PC-9 (cell line): Measurements from ENCODE around the gene BRIP1. TPM values are rescaled to one million over a fixed set of nuclear protein-coding genes. Genes with fewer than 3 reads are reported as not detected.
"Not testable (repeated sequence)": the region's sequence is repeated elsewhere in the genome, so short reads cannot be mapped to it uniquely, and the experiment has no call there.

ENCODE experiments used
- BruUV-seq: library from RNA; stranded (reverse); fragments of 400-500 nt; replicated peaks from 2 replicates; lab custom pipeline; 2021; lab: Mats Ljungman, UMichigan
- CTCF ChIA-PET: fragments of 300-600 bp; sonication (Branson Sonifier 250); formaldehyde crosslinking; loops from one replicate; lab custom pipeline; 2022; ENCODE audit warnings: antibody characterized with exemption; lab: Charles Lee
- POLR2A ChIA-PET: fragments of 300-600 bp; sonication (Branson Sonifier 250); formaldehyde crosslinking; loops from one replicate; lab custom pipeline; 2022; ENCODE audit warnings: antibody characterized with exemption; ENCODE audit not compliant: unreplicated experiment; lab: Charles Lee
- DNase-seq, 2 experiments: peaks; one replicate each; pipeline versions ENCODE4 v3.0.0 to v3.0.0-alpha.2; 2015 to 2022; ENCODE audit warnings: mixed read lengths in 1 of 2
- H2AFZ ChIP-seq: fragments of 200-600 bp; sonication (generic); 2 replicates; pipeline ENCODE4 v1.8.1; 2017; ENCODE audit warnings: antibody characterized with exemption
- H3F3A ChIP-seq: fragments of 200-600 bp; sonication (generic); 2 replicates; pipeline ENCODE4 v1.8.1; 2017; ENCODE audit warnings: antibody characterized with exemption, mild to moderate bottlenecking, low read depth; ENCODE audit not compliant: insufficient read depth
- H3K27ac ChIP-seq: fragments of 200-600 bp; sonication (generic); 2 replicates; pipeline ENCODE4 v1.6.1; 2016; ENCODE audit warnings: mixed run types
- H3K27me3 ChIP-seq: fragments of 200-600 bp; sonication (generic); 2 replicates; pipeline ENCODE4 v1.6.1; 2016; ENCODE audit warnings: low read depth, mixed run types; ENCODE audit not compliant: insufficient read depth
- H3K36me3 ChIP-seq: fragments of 200-600 bp; sonication (generic); 2 replicates; pipeline ENCODE4 v1.6.1; 2016; ENCODE audit warnings: low read depth, mixed run types
- H3K4me1 ChIP-seq: fragments of 200-600 bp; sonication (generic); replicated peaks from 2 replicates; pipeline ENCODE4 v1.6.1; 2016; ENCODE audit warnings: mixed run types; ENCODE audit not compliant: insufficient read depth
- H3K4me2 ChIP-seq: fragments of 200-600 bp; sonication (generic); 2 replicates; pipeline ENCODE4 v1.6.1; 2017; ENCODE audit warnings: mixed run types
- H3K4me3 ChIP-seq: fragments of 200-600 bp; sonication (generic); 2 replicates; pipeline ENCODE4 v1.6.1; 2016; ENCODE audit warnings: mixed run types
- H3K79me2 ChIP-seq: fragments of 200-600 bp; sonication (generic); 2 replicates; pipeline ENCODE4 v1.6.1; 2017; ENCODE audit warnings: low read depth, mixed run types
- H3K9me2 ChIP-seq: fragments of 200-600 bp; sonication (generic); 2 replicates; pipeline ENCODE4 v1.8.1; 2017; ENCODE audit warnings: mild to moderate bottlenecking; ENCODE audit not compliant: insufficient read depth
- H3K9me3 ChIP-seq: fragments of 200-600 bp; sonication (generic); 2 replicates; pipeline ENCODE4 v1.8.1; 2016; ENCODE audit warnings: low read depth; ENCODE audit not compliant: insufficient read depth
- H4K20me1 ChIP-seq: fragments of 200-600 bp; sonication (generic); 2 replicates; pipeline ENCODE4 v1.8.1; 2017; ENCODE audit not compliant: insufficient read depth
- EZH2 ChIP-seq: fragments of 200-600 bp; sonication (generic); IDR thresholded peaks from 2 replicates; pipeline ENCODE4 v1.8.0; 2017; ENCODE audit warnings: antibody characterized with exemption, low read depth
- intact Hi-C: fragments of 100-400 bp; cut with micrococcal nuclease; formaldehyde crosslinking; loops from one replicate; pipeline ENCODE4 v1.10.0; 2022; ENCODE audit not compliant: unreplicated experiment
- total RNA-seq: library from RNA; stranded (reverse); gene quantifications from 2 replicates; pipeline ENCODE4 v1.2.3, GENCODE V29; 2021
- TF ChIP-seq, protein P1 (sequence below): fragments of 200-600 bp; sonication (generic); conservative IDR thresholded peaks from 2 replicates; pipeline ENCODE4 v1.6.1; 2017; ENCODE audit warnings: mixed run types, antibody characterized with exemption, mild to moderate bottlenecking, moderate library complexity

The BRIP1 gene
- total RNA-seq, 1 experiment from 2014 or later = 16.0 TPM

DNA sequence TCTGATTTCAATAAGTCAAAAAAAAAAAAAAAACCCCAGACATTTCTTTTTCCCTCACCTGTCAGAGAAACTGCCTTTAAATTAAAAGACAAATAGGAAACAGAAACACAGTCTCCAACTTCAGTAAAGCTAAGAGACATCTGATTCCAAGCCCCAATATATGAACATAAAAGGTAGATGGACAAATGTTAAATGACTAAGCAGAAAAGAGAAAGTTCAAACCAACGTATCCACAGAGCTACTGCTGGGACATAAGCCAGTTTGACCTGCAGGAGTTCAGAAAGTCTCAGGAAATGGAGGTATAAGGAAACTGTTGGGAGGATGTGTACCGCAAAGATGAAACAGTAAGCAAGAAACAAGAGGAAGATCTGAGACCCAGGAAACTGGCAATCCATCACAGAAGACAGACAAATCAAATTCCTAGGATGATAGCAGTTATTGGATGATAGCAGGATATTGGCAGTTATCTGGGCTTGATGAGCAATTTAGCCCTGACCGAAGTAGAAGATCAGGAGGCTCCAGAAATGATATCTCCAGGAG is 135.0 kb downstream of the BRIP1 start:
- BruUV-seq = no TSS peak
- Histone ChIP-seq H3K79me2 (no peaks in the 10 kb centered on the region), H3K4me2 (no peak overlapping the region), H3K4me1 (no peaks in the 10 kb centered on the region), H3F3A (no peaks in the 10 kb centered on the region), H3K9me2 (no peaks in the 10 kb centered on the region), H3K9me3 (no peaks in the 10 kb centered on the region; the same call in 1 of the 2 replicates), H2AFZ (no peak overlapping the region), H3K4me3 (no peak overlapping the region), H4K20me1 (0 out of 2 replicates have a peak, but pooled peaks cover 3% of the 10 kb centered on the region), H3K27ac (no peak overlapping the region), H3K27me3 (no peaks in the 10 kb centered on the region), H3K36me3 (no peaks in the 10 kb centered on the region)
- intact Hi-C loops = no loop called here
- no peak for TF ChIP-seq EZH2
- TF ChIP-seq, protein P1, sequence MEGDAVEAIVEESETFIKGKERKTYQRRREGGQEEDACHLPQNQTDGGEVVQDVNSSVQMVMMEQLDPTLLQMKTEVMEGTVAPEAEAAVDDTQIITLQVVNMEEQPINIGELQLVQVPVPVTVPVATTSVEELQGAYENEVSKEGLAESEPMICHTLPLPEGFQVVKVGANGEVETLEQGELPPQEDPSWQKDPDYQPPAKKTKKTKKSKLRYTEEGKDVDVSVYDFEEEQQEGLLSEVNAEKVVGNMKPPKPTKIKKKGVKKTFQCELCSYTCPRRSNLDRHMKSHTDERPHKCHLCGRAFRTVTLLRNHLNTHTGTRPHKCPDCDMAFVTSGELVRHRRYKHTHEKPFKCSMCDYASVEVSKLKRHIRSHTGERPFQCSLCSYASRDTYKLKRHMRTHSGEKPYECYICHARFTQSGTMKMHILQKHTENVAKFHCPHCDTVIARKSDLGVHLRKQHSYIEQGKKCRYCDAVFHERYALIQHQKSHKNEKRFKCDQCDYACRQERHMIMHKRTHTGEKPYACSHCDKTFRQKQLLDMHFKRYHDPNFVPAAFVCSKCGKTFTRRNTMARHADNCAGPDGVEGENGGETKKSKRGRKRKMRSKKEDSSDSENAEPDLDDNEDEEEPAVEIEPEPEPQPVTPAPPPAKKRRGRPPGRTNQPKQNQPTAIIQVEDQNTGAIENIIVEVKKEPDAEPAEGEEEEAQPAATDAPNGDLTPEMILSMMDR = no peak
- CTCF ChIA-PET = no interaction called here
- POLR2A ChIA-PET = interaction anchor here (0.5 kb wide), 1 partner anchor 73 kb away, joined by 4 read pairs; no protein-coding TSS in a partner anchor
- no peak for DNase-seq

DNA sequence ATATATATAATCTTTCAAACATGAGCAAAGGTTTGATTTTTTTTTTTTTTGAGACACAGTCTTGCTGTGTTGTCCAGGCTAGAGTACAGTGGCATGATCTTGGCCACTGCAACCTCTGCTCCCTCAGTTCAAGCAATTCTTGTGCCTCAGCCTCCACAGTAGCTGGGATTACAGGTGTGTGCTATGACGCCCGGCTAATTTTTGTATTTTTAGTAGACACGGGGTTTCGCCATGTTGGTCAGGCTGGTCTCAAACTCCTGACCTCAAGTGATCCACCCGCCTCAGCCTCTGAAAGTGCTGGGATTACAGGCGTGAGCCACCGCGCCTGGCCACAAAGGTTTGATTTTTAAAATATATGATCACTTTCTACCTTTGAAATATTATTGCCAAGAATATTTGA is 135.5 kb downstream of the BRIP1 start:
- H3F3A ChIP-seq, H3K79me2 ChIP-seq, H3K4me3 ChIP-seq, H4K20me1 ChIP-seq, H2AFZ ChIP-seq, intact Hi-C loops, BruUV-seq, H3K27me3 ChIP-seq, H3K9me3 ChIP-seq, H3K4me2 ChIP-seq, H3K9me2 ChIP-seq, H3K4me1 ChIP-seq, CTCF ChIA-PET, H3K27ac ChIP-seq, DNase-seq, H3K36me3 ChIP-seq: not testable (repeated sequence)
- POLR2A ChIA-PET = interaction anchor here (0.5 kb wide), 1 partner anchor 73 kb away, joined by 4 read pairs; no protein-coding TSS in a partner anchor

DNA sequence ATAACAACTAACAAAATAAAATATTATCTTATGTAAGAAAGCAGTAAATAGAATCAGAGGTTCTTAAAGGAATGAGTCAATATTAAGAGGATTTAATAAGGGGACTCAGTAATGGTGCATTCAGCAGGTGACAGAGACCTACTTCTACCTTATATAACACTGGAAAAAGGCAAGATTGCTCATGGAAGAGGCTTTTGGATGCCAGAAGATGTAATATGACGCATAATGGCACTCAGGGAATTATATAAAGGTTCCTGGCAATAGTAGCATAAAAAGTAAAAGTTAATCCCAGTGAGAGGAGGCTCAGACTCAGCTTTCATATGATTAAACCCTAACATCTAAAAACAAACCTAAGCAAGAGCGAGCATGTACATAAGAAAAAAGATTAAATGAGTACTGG is 136.4 kb downstream of the BRIP1 start:
- Histone ChIP-seq H2AFZ (no peak overlapping the region), H3K4me3 (no peak overlapping the region), H3K27ac (no peak overlapping the region), H3K27me3 (no peaks in the 10 kb centered on the region), H3K4me2 (no peak overlapping the region), H3K79me2 (no peaks in the 10 kb centered on the region), H3K9me2 (no peaks in the 10 kb centered on the region), H3K4me1 (no peaks in the 10 kb centered on the region), H4K20me1 (no peaks in the 10 kb centered on the region), H3F3A (no peaks in the 10 kb centered on the region), H3K9me3 (no peaks in the 10 kb centered on the region), H3K36me3 (no peaks in the 10 kb centered on the region)
- CTCF ChIA-PET = no interaction called here
- DNase-seq = no peak
- POLR2A ChIA-PET = no interaction called here
- TF ChIP-seq, protein P1 = no peak
- no peak for TF ChIP-seq EZH2
- intact Hi-C loops = no loop called here
- BruUV-seq = no TSS peak
